Neural crest cell (in vitro differentiated cells): ENCODE measurements around the gene CMC2. TPM values are rescaled to one million over a fixed set of nuclear protein-coding genes. Genes with fewer than 3 reads are reported as not detected.

Experiments
- DNase-seq: peaks from one replicate; pipeline ENCODE4 v3.0.0; 2021; ENCODE audit warnings: low read depth, mixed read lengths, low spot score
- H3K27ac Mint-ChIP-seq: one replicate; pipeline ENCODE4 v1.8.0; 2021; ENCODE audit warnings: mild to moderate bottlenecking, mixed read lengths; ENCODE audit not compliant: unreplicated experiment
- H3K27me3 Mint-ChIP-seq: 2 replicates; pipeline ENCODE4 v1.8.0; 2021; ENCODE audit warnings: low read depth, mild to moderate bottlenecking, mixed read lengths
- H3K36me3 Mint-ChIP-seq: 2 replicates; pipeline ENCODE4 v1.8.0; 2021; ENCODE audit warnings: low read depth, mild to moderate bottlenecking, mixed read lengths
- H3K4me1 Mint-ChIP-seq: 2 replicates; pipeline ENCODE4 v1.8.0; 2021; ENCODE audit warnings: mixed read lengths
- H3K4me3 Mint-ChIP-seq: one replicate; pipeline ENCODE4 v1.8.0; 2021; ENCODE audit warnings: mild to moderate bottlenecking, mixed read lengths
- H3K9me3 Mint-ChIP-seq: 2 replicates; pipeline ENCODE4 v1.8.0; 2021; ENCODE audit warnings: mixed read lengths
- total RNA-seq: library from RNA; stranded (reverse); gene quantifications from 2 replicates; pipeline ENCODE4 v1.2.1, GENCODE V29; 2021
- TF ChIP-seq, protein P1 (sequence below): fragments of 200-600 bp; sonication (generic); conservative IDR thresholded peaks from 2 replicates; pipeline ENCODE4 v1.5.0; 2021; ENCODE audit warnings: antibody characterized with exemption, mild to moderate bottlenecking

CMC2 gene
- total RNA-seq, 1 donor from 2014 or later, result 75.0 TPM

DNA sequence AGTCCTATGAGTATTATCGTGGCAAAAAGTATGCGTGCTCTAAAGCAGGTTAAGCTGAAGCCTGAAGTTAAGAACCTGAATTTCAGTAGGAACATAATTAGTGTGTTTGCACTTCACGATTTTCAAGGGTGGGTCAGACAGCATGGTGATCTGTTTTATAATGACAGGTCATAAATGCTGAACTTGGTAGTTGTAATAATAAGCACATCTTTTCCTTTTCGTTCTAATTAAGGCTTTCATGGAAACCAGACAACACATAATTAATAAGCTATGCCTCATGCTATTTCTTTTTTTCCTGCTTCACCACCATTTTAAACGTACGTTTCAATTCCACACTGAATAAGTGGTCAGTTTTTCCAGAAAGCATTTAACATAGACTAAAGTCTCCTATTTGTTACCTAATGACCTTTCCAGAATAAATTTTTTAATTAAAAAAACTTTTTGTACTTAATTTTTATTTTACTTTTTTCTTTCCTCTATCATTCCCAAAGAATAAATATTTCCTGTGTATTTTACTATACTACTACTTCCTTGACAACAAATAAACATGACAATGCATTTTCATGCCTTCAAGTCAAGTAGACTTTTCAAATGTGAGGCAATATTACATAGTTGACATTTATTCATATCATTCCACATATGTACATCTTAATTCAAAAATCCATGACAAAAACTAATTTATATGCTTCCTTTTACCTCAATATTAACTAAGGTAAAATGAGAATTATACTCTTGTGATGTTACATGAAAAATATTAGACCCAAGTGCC lies 22.4 kb downstream of the CMC2 start:
- no peaks in the 10 kb centered on the region for H3K27me3 Mint-ChIP-seq
- DNase-seq, result no peak
- H3K27ac Mint-ChIP-seq, result no peak overlapping the region
- no peaks in the 10 kb centered on the region for H3K9me3 Mint-ChIP-seq
- H3K4me3 Mint-ChIP-seq, result no peak overlapping the region
- peaks cover 3% of the 10 kb centered on the region for H3K36me3 Mint-ChIP-seq
- TF ChIP-seq, protein P1, sequence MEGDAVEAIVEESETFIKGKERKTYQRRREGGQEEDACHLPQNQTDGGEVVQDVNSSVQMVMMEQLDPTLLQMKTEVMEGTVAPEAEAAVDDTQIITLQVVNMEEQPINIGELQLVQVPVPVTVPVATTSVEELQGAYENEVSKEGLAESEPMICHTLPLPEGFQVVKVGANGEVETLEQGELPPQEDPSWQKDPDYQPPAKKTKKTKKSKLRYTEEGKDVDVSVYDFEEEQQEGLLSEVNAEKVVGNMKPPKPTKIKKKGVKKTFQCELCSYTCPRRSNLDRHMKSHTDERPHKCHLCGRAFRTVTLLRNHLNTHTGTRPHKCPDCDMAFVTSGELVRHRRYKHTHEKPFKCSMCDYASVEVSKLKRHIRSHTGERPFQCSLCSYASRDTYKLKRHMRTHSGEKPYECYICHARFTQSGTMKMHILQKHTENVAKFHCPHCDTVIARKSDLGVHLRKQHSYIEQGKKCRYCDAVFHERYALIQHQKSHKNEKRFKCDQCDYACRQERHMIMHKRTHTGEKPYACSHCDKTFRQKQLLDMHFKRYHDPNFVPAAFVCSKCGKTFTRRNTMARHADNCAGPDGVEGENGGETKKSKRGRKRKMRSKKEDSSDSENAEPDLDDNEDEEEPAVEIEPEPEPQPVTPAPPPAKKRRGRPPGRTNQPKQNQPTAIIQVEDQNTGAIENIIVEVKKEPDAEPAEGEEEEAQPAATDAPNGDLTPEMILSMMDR, result no peak
- H3K4me1 Mint-ChIP-seq, result no peaks in the 10 kb centered on the region

DNA sequence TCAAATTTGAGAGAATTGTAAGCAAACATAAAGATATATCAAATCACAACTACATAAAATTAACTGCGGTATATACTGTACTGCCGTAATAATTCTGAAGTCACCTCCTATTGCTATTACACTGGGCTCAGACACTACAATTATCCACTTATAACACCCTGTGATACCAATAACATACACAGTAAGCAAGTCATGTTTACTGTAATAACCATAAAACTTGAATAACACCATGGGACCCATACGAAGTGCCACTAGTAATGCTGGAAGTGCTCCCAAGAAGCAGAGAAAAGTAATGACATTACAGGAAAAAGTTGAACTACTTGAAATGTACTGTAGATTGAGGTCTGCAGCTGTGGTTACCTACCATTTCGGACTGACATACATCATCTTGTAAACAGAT lies 24.0 kb downstream of the CMC2 start:
- no peaks in the 10 kb centered on the region for H3K9me3 Mint-ChIP-seq
- no peak overlapping the region for H3K4me3 Mint-ChIP-seq
- TF ChIP-seq, protein P1, result no peak
- H3K36me3 Mint-ChIP-seq, result peaks cover 8% of the 10 kb centered on the region
- no peaks in the 10 kb centered on the region for H3K27me3 Mint-ChIP-seq
- no peak overlapping the region for H3K27ac Mint-ChIP-seq
- H3K4me1 Mint-ChIP-seq, result no peaks in the 10 kb centered on the region
- no peak for DNase-seq

DNA sequence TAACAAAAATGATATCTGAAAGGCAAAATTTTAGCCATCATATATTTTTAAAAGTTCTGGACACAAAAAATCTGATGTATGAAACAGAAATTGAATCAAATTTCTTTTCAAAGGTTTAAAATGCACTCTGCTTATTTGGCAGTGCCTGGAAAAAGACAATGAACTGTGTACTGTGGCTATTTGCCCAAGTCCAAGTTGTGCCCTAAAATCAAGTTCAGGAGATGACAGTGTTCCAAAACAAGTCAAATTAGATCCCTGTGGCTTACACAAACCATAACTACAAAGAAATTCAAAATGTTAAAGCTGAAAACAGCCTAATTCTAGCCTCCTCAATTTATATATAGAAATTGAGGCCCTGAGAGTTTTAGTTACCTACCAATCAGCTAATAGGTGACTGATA lies 25.6 kb downstream of the CMC2 start:
- TF ChIP-seq, protein P1, result no peak
- no peaks in the 10 kb centered on the region for H3K9me3 Mint-ChIP-seq
- no peak for DNase-seq
- H3K27me3 Mint-ChIP-seq, result no peaks in the 10 kb centered on the region
- H3K4me1 Mint-ChIP-seq, result no peaks in the 10 kb centered on the region
- no peak overlapping the region for H3K27ac Mint-ChIP-seq
- H3K36me3 Mint-ChIP-seq, result peaks cover 8% of the 10 kb centered on the region
- H3K4me3 Mint-ChIP-seq, result no peak overlapping the region

DNA sequence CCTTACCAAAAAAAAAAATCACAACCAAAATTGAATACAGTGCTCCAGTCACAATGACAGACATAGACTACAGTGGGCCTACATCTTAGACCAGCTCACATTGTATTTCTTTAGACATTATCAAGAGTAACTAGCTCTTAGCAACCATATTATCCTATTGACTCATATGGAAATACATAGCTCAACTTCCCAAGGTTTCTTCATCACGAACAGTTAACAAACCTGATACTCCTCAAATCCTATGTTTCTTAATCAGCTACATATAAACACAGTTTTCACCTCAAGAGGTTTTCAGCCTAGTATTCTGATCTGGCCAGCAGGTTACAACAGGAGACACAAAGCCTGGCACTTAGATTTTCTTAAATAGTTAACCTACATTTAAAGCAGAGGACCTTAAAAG lies 29.7 kb downstream of the CMC2 start:
- H3K4me1 Mint-ChIP-seq, result no peaks in the 10 kb centered on the region
- H3K9me3 Mint-ChIP-seq, result no peaks in the 10 kb centered on the region
- no peak overlapping the region for H3K4me3 Mint-ChIP-seq
- DNase-seq, result no peak
- H3K27me3 Mint-ChIP-seq, result no peaks in the 10 kb centered on the region
- H3K36me3 Mint-ChIP-seq, result peaks cover 14% of the 10 kb centered on the region
- TF ChIP-seq, protein P1, result no peak
- H3K27ac Mint-ChIP-seq, result no peak overlapping the region

DNA sequence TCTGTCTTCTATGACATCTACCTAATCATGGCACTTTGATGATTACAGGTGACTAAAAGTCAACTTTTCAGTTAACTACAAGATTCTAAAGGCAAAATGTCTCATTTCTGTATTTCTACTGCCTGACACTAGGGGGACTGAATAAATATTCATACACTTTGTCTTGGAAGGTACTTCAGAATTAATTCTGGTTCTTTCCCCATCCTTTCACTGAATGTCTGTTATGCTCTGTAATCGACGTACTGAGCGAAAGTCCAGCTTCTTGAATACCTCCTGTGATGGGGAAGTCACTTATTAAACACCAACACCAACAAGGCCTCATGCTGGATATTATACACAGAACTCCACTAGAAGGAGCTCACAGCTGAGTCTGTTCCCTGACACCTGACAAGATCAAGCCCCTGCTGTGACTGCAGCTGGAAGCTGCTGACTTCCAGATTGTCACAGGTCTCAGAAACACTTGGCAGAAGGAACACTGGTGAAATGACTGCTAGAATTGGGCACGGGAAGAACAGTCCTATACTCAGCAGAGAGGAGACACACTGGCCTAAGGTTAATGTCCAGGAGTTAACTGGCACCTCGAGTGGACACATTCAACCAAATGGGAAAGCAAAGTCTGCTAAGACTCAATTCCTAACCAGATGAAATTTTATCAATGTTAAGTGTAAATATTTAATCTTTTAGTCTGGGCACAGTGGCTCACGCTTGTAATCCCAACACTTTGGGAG lies 31.9 kb downstream of the CMC2 start:
- Mint-ChIP-seq H3K36me3 (peaks cover 11% of the 10 kb centered on the region), H3K4me1 (no peaks in the 10 kb centered on the region), H3K27me3 (no peaks in the 10 kb centered on the region), H3K9me3 (no peaks in the 10 kb centered on the region), H3K27ac (no peak overlapping the region), H3K4me3 (no peak overlapping the region)
- no peak for DNase-seq
- TF ChIP-seq, protein P1, result peak; percentile 57
